DND-41 (cell line): Measurements from ENCODE around the gene TGFBRAP1.

ENCODE experiments used
- ATAC-seq: fragments of 200-7000 bp; cut with Tn5 transposase; 3 replicates; pipeline ENCODE4 v1.9.1; 2021; ENCODE audit warnings: low read depth; ENCODE audit not compliant: insufficient read depth
- DNase-seq: peaks from one replicate; pipeline ENCODE4 v3.0.0-alpha.2; 2020
- H2AFZ ChIP-seq: 2 replicates; pipeline ENCODE4 v1.6.0; 2012; ENCODE audit warnings: low read depth, low read length
- H3K27ac ChIP-seq: 2 replicates; pipeline ENCODE4 v1.5.1; 2012; ENCODE audit warnings: low read length, inconsistent platforms
- H3K27me3 ChIP-seq: fragments of 200-600 bp; sonication (generic); 2 replicates; pipeline ENCODE4 v1.6.0; 2012; ENCODE audit warnings: low read length, mild to moderate bottlenecking, inconsistent platforms; ENCODE audit not compliant: insufficient read depth, poor library complexity
- H3K36me3 ChIP-seq: 2 replicates; pipeline ENCODE4 v1.5.1; 2012; ENCODE audit warnings: low read length, inconsistent platforms; ENCODE audit not compliant: insufficient read depth
- H3K4me1 ChIP-seq: 2 replicates; pipeline ENCODE4 v1.5.1; 2012; ENCODE audit warnings: mild to moderate bottlenecking, low read length; ENCODE audit not compliant: insufficient read depth
- H3K4me2 ChIP-seq: 2 replicates; pipeline ENCODE4 v1.6.0; 2012; ENCODE audit warnings: mild to moderate bottlenecking, moderate library complexity, low read length, inconsistent platforms; ENCODE audit not compliant: insufficient read depth
- H3K4me3 ChIP-seq, 2 experiments: fragments of 200-600 bp in 1 of 2; shearing (Covaris generic) in 1 of 2; 2 replicates each; pipeline ENCODE4 v1.5.1; 2012 to 2016; ENCODE audit warnings: inconsistent platforms in 2 of 2, low read length in 2 of 2, mild to moderate bottlenecking in 2 of 2, low read depth in 1 of 2, moderate library complexity in 1 of 2
- H3K79me2 ChIP-seq: 2 replicates; pipeline ENCODE4 v1.6.0; 2012; ENCODE audit warnings: low read length, inconsistent platforms; ENCODE audit not compliant: insufficient read depth
- H3K9ac ChIP-seq: 2 replicates; pipeline ENCODE4 v1.6.0; 2012; ENCODE audit warnings: low read depth, mild to moderate bottlenecking, inconsistent platforms, low read length, moderate library complexity
- H3K9me3 ChIP-seq: 2 replicates; pipeline ENCODE4 v1.5.1; 2012; ENCODE audit warnings: low read length, moderate library complexity, mild to moderate bottlenecking, inconsistent platforms; ENCODE audit not compliant: insufficient read depth, severe bottlenecking
- H4K20me1 ChIP-seq: 2 replicates; pipeline ENCODE4 v1.6.0; 2012; ENCODE audit warnings: low read length; ENCODE audit not compliant: insufficient read depth
- EZH2 ChIP-seq: IDR thresholded peaks from 3 replicates; pipeline ENCODE4 v1.6.1; 2012; ENCODE audit warnings: borderline replicate concordance, low read depth, mild to moderate bottlenecking, moderate library complexity, low read length, inconsistent platforms; ENCODE audit not compliant: severe bottlenecking
- TF ChIP-seq, protein P1 (sequence below): IDR thresholded peaks from 2 replicates; pipeline ENCODE4 v1.5.1; 2012; ENCODE audit warnings: borderline replicate concordance, low read length, moderate library complexity, mild to moderate bottlenecking; ENCODE audit not compliant: poor library complexity, severe bottlenecking; ENCODE audit errors: extremely low read depth

The TGFBRAP1 gene

DNA sequence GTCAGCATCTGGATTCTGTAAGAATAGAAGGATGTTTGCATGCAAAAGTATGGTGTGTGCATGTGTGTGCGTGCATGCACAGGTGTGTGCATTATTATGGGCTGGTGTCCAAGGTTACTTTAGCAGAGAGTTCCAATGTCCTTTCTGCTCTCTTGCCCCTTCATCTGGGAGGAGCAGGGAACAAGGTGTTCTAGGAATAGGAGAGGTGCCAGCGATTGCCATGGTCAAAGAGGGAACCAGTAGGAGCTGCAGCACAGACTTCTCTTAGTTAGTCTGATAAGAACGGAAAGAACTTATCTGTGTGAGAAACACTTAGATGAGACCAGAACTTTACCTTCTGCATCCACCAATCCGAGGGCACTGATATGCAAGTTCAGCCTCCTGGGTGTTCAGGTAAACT, 79.6 kb downstream of the TGFBRAP1 start:
- no peak overlapping the region for H3K9ac ChIP-seq
- TF ChIP-seq EZH2, result no peak
- TF ChIP-seq, protein P1, sequence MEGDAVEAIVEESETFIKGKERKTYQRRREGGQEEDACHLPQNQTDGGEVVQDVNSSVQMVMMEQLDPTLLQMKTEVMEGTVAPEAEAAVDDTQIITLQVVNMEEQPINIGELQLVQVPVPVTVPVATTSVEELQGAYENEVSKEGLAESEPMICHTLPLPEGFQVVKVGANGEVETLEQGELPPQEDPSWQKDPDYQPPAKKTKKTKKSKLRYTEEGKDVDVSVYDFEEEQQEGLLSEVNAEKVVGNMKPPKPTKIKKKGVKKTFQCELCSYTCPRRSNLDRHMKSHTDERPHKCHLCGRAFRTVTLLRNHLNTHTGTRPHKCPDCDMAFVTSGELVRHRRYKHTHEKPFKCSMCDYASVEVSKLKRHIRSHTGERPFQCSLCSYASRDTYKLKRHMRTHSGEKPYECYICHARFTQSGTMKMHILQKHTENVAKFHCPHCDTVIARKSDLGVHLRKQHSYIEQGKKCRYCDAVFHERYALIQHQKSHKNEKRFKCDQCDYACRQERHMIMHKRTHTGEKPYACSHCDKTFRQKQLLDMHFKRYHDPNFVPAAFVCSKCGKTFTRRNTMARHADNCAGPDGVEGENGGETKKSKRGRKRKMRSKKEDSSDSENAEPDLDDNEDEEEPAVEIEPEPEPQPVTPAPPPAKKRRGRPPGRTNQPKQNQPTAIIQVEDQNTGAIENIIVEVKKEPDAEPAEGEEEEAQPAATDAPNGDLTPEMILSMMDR, result no peak
- no peak overlapping the region for H3K27ac ChIP-seq
- H2AFZ ChIP-seq, result no peak overlapping the region
- H3K4me3 ChIP-seq, result no peak overlapping the region
- no peaks in the 10 kb centered on the region for H4K20me1 ChIP-seq
- H3K4me2 ChIP-seq, result no peak overlapping the region
- DNase-seq (no peak), ATAC-seq (no peak)
- H3K36me3 ChIP-seq, result no peaks in the 10 kb centered on the region
- no peaks in the 10 kb centered on the region for H3K9me3 ChIP-seq
- no peaks in the 10 kb centered on the region for H3K4me1 ChIP-seq
- no peaks in the 10 kb centered on the region for H3K79me2 ChIP-seq
- H3K27me3 ChIP-seq, result no peaks in the 10 kb centered on the region

DNA sequence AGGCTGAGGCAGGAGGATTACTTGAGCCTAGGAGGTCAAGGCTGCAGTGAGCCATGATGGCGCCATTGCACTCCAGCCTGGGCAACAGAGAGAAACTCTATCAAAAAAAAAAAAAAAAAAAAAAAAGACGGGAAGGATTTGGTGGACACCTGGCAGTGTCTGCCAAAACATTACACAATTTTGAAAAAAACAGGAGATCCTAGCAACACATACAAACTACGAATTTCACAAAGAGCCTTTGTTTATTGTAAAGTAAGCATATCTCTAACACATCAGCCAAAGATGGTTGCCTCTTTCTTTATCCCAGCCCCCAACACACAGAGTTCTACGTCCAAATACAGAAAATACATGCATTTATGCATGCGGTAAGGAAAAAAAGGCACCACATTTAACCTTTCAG, 80.4 kb downstream of the TGFBRAP1 start:
- Histone ChIP-seq H3K9me3 (no peaks in the 10 kb centered on the region), H3K4me2 (no peak overlapping the region), H3K4me1 (no peaks in the 10 kb centered on the region), H3K79me2 (no peaks in the 10 kb centered on the region), H2AFZ (no peak overlapping the region), H3K27me3 (no peaks in the 10 kb centered on the region), H3K4me3 (no peak overlapping the region), H4K20me1 (no peaks in the 10 kb centered on the region), H3K36me3 (no peaks in the 10 kb centered on the region), H3K27ac (no peak overlapping the region), H3K9ac (no peak overlapping the region)
- DNase-seq, result no peak
- TF ChIP-seq EZH2, result no peak
- TF ChIP-seq, protein P1, result no peak
- ATAC-seq, result no peak

DNA sequence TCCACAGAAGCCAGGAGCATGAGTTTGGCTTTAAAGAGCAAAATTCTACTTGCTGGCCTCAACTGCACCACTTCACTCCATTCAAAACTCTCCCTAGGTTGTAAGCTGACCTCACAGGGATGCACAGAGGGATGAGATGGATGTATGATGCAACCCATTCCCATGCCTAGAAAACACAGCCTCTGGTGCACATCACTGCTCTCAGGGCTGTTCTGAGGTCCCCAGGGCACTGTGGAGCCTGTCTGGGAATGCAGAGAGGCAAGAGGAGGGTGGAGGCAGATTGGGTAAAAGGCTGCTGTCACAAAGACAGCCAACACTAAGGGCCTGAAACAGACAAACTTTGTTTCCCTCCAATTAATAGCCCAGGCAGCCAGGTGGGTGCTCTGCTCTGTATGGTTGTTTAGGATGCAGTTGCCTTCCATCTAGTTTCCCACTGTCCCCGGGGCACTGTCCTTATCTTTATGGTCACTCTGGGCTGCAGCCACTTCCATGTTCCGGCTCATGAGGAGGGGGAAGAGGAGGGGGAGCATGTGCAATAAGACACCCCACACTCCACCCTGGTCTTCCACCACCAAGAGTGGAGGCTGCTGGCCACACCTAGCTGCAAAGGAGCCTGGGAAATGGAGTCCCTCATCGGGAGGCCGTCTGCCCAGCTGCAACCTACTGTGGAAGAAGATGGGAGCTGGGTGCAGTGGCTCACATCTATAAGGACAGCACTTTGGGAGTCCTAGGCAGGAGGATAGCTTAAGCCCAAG, 81.0 kb downstream of the TGFBRAP1 start:
- no peak overlapping the region for H3K4me3 ChIP-seq
- ATAC-seq, result no peak
- no peak overlapping the region for H3K9ac ChIP-seq

More for the DNA sequence above, 81.0 kb downstream of the TGFBRAP1 start:
- H4K20me1 ChIP-seq, result no peaks in the 10 kb centered on the region
- H3K79me2 ChIP-seq, result no peaks in the 10 kb centered on the region
- no peak overlapping the region for H3K27ac ChIP-seq
- no peaks in the 10 kb centered on the region for H3K27me3 ChIP-seq
- H3K4me1 ChIP-seq, result no peaks in the 10 kb centered on the region
- DNase-seq, result no peak
- no peak overlapping the region for H3K4me2 ChIP-seq
- no peak overlapping the region for H2AFZ ChIP-seq
- H3K36me3 ChIP-seq, result no peaks in the 10 kb centered on the region
- no peaks in the 10 kb centered on the region for H3K9me3 ChIP-seq
- TF ChIP-seq EZH2, result no peak
- TF ChIP-seq, protein P1, result no peak
